ENCODE data around the gene AP5S1. TPM values are rescaled to one million over a fixed set of nuclear protein-coding genes. Genes with fewer than 3 reads are reported as not detected.

Gene AP5S1
- total and polyA plus RNA-seq, 7 donors, result 11.0 to 25.2 (median 12.2) TPM

DNA sequence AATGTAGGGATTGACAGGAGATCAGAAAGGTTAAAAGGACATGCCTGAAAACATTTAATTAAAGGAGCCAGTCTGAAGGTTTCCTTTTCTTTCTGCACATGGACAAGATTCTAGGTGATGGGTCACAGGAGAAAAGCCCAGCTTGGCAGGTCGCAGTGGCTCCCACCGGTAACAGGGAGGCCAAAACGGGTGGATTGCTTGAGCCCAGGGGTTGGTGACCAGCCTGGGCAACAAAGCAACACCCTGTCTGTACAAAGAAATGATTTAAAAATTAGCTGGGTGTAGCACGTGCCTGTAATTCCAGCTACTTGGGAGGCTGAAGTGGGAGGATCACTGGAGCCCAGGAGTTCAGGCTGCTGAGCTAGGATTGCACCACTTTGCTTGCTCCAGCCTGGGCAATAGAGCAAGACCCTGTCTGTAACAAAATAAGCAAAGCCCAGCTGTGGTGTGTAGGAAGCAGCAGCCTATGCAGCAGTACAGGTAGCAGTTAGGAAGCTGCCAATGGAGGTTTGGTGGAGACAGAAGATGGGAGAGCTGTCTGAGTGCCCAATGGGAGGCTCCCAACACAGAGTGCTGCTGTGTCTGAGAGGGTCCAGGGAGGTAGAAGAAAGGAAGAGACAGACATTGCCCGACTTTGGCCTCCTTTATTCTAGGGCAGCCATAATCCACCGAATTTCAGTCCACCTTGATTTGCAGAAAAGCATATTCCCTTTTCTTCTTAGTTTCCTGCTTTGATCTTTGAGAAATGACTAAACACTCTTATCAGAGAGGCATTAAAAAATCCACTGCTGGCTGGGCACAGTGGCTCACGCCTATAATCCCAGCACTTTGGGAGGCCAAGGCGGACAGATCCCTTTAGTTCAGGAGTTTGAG, 7.1 kb upstream of the AP5S1 start:
- Histone ChIP-seq H3K4me1 (peaks cover 33% of the 10 kb centered on the region), H3K27me3 (ENCODE audit: insufficient read depth in 3 of 3, low read length in 2 of 3) (no peaks in the 10 kb centered on the region), H3K36me3 (ENCODE audit: insufficient read depth in 1 of 2, low read depth in 1 of 2) (no peaks in the 10 kb centered on the region), H3K9me3 (no peaks in the 10 kb centered on the region), H3K4me3 (no peak overlapping the region), H3K27ac (peak overlapping the region; percentile 82)
- WGBS, 3 donors, result 61 to 80% (median 73%) methylated on average over 8 of the region's 8 CpGs
- ATAC-seq (no peak), DNase-seq (peak in 1 of 2 donors; percentile 27)
- intact Hi-C loops (cut with DNase I), result no loop called here
- TF ChIP-seq CTCF (IDR thresholded peaks at IDR 0.05), result no peak

GRCh38 chr20:3813848-3814581, 6.3 kb upstream of the AP5S1 start:
- no peak for TF ChIP-seq CTCF (IDR thresholded peaks at IDR 0.05)
- no peaks in the 10 kb centered on the region for H3K9me3 ChIP-seq
- no peak overlapping the region for H3K27ac ChIP-seq
- peaks cover 32% of the 10 kb centered on the region for H3K4me1 ChIP-seq
- no peak overlapping the region for H3K4me3 ChIP-seq
- ATAC-seq (no peak), DNase-seq (no peak)
- 84 to 88% (median 87%) methylated on average over 12 of the region's 12 CpGs for WGBS, 3 donors
- no peaks in the 10 kb centered on the region for H3K27me3 ChIP-seq (ENCODE audit: insufficient read depth in 3 of 3, low read length in 2 of 3)
- intact Hi-C loops (cut with DNase I), result no loop called here
- H3K36me3 ChIP-seq (ENCODE audit: insufficient read depth in 1 of 2, low read depth in 1 of 2), result no peaks in the 10 kb centered on the region

GRCh38 chr20:3814928-3815495, 5.3 kb upstream of the AP5S1 start:
- 75 to 88% (median 84%) methylated on average over 7 of the region's 7 CpGs for WGBS, 3 donors

GRCh38 chr20:3815703-3816315, 4.5 kb upstream of the AP5S1 start:
- Histone ChIP-seq H3K27me3 (ENCODE audit: insufficient read depth in 3 of 3, low read length in 2 of 3) (no peaks in the 10 kb centered on the region), H3K27ac (no peak overlapping the region), H3K4me3 (no peak overlapping the region), H3K4me1 (peaks cover 31% of the 10 kb centered on the region), H3K36me3 (ENCODE audit: insufficient read depth in 1 of 2, low read depth in 1 of 2) (no peaks in the 10 kb centered on the region), H3K9me3 (no peaks in the 10 kb centered on the region)
- WGBS, 3 donors, result 76 to 86% (median 81%) methylated on average over 9 of the region's 9 CpGs
- no peak for TF ChIP-seq CTCF (IDR thresholded peaks at IDR 0.05)
- no peak for DNase-seq
- no peak for ATAC-seq
- intact Hi-C loops (cut with DNase I), result no loop called here

More at GRCh38 chr20:3814928-3815495, 5.3 kb upstream of the AP5S1 start:
- no peaks in the 10 kb centered on the region for H3K27me3 ChIP-seq (ENCODE audit: insufficient read depth in 3 of 3, low read length in 2 of 3)
- H3K9me3 ChIP-seq, result no peaks in the 10 kb centered on the region
- H3K36me3 ChIP-seq (ENCODE audit: insufficient read depth in 1 of 2, low read depth in 1 of 2), result no peaks in the 10 kb centered on the region
- H3K4me1 ChIP-seq, result peaks cover 38% of the 10 kb centered on the region
- no peak overlapping the region for H3K27ac ChIP-seq
- no peak for ATAC-seq
- H3K4me3 ChIP-seq, result no peak overlapping the region
- no peak for DNase-seq
- TF ChIP-seq CTCF (IDR thresholded peaks at IDR 0.05), result no peak
- intact Hi-C loops (cut with DNase I), result no loop called here

All from psoas muscle (tissue), 8 donors.